HEK293T (cell line): ENCODE data around the gene EFNB2.

Experiments
- CTCF ChIA-PET: fragments of 350-600 bp; formaldehyde crosslinking; extraction: SDS; loops from one replicate; lab custom pipeline; 2021; ENCODE audit warnings: antibody characterized with exemption, inconsistent platforms; lab: Yijun Ruan, JAX
- POLR2A ChIA-PET: fragments of 350-600 bp; formaldehyde crosslinking; extraction: SDS; loops from one replicate; lab custom pipeline; 2020; ENCODE audit warnings: antibody characterized with exemption, inconsistent platforms; lab: Yijun Ruan, JAX
- DNase-seq: peaks from one replicate; pipeline ENCODE4 v3.0.0; 2012; ENCODE audit warnings: mixed read lengths; ENCODE audit errors: extremely low spot score
- ARNT ChIP-seq: fragments of 450-650 bp; IDR thresholded peaks from 2 replicates; pipeline ENCODE4 v1.6.1; 2017; ENCODE audit warnings: mild to moderate bottlenecking
- BHLHE40 ChIP-seq: fragments of 450-650 bp; IDR thresholded peaks from 2 replicates; pipeline ENCODE4 v1.6.1; 2016; ENCODE audit warnings: mild to moderate bottlenecking, moderate library complexity, borderline replicate concordance
- CTBP1 ChIP-seq: fragments of 450-650 bp; IDR thresholded peaks from 2 replicates; pipeline ENCODE4 v1.6.1; 2016; ENCODE audit warnings: borderline replicate concordance
- ELF4 ChIP-seq: fragments of 450-650 bp; IDR thresholded peaks from 2 replicates; pipeline ENCODE4 v1.6.1; 2017; ENCODE audit warnings: antibody characterized with exemption
- FOXA1 ChIP-seq: fragments of 450-650 bp; IDR thresholded peaks from 2 replicates; pipeline ENCODE4 v1.6.1; 2016; ENCODE audit warnings: mild to moderate bottlenecking
- FOXK2 ChIP-seq: fragments of 450-650 bp; IDR thresholded peaks from 2 replicates; pipeline ENCODE4 v1.6.1; 2016; ENCODE audit warnings: mild to moderate bottlenecking
- FOXM1 ChIP-seq: fragments of 450-650 bp; IDR thresholded peaks from 2 replicates; pipeline ENCODE4 v1.6.1; 2017; ENCODE audit warnings: mild to moderate bottlenecking, borderline replicate concordance
- HDGF ChIP-seq: fragments of 450-650 bp; IDR thresholded peaks from 2 replicates; pipeline ENCODE4 v1.6.1; 2017; ENCODE audit warnings: antibody characterized with exemption, borderline replicate concordance
- L3MBTL2 ChIP-seq: fragments of 450-650 bp; conservative IDR thresholded peaks from 2 replicates; pipeline ENCODE4 v1.6.1; 2016; ENCODE audit warnings: mild to moderate bottlenecking
- LEF1 ChIP-seq: fragments of 450-650 bp; IDR thresholded peaks from 2 replicates; pipeline ENCODE4 v1.6.1; 2017; ENCODE audit warnings: mild to moderate bottlenecking, borderline replicate concordance
- NFRKB ChIP-seq: fragments of 450-650 bp; IDR thresholded peaks from 2 replicates; pipeline ENCODE4 v1.6.1; 2016; ENCODE audit warnings: mild to moderate bottlenecking, moderate library complexity
- SP1 ChIP-seq: fragments of 450-650 bp; IDR thresholded peaks from 2 replicates; pipeline ENCODE4 v1.6.1; 2017
- SUZ12 ChIP-seq: fragments of 450-650 bp; IDR thresholded peaks from 2 replicates; pipeline ENCODE4 v1.6.1; 2016; ENCODE audit warnings: mild to moderate bottlenecking
- TARDBP ChIP-seq: fragments of 450-650 bp; IDR thresholded peaks from 2 replicates; pipeline ENCODE4 v1.6.1; 2016
- ZNF384 ChIP-seq: fragments of 450-650 bp; IDR thresholded peaks from 2 replicates; pipeline ENCODE4 v1.6.1; 2016
- TF ChIP-seq, protein P1 (sequence below): fragments of 450-650 bp; IDR thresholded peaks from 2 replicates; pipeline ENCODE4 v1.6.1; 2016

Gene EFNB2

DNA sequence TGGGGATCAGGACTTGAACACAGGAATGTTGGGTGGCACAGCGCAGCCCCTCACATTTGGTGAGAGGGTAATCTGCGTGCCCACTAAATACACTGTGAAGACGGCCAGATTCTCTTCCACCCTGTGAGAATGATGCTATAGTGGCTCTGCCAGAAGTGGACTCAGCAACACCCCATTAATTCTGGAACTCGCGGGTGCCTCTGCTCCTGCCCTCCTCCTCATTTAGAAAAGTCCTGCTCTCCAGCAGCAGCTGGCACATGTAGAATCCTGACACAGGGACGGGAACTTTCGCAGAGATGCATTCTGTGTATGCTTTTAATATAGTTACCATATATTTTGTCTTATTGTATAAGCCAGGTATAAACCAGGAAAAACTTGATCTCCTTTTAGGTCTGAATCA, 57.3 kb downstream of the EFNB2 start:
- CTCF ChIA-PET, result no interaction called here
- DNase-seq, result no peak
- POLR2A ChIA-PET, result no interaction called here
- no peak for TF ChIP-seq FOXM1

DNA sequence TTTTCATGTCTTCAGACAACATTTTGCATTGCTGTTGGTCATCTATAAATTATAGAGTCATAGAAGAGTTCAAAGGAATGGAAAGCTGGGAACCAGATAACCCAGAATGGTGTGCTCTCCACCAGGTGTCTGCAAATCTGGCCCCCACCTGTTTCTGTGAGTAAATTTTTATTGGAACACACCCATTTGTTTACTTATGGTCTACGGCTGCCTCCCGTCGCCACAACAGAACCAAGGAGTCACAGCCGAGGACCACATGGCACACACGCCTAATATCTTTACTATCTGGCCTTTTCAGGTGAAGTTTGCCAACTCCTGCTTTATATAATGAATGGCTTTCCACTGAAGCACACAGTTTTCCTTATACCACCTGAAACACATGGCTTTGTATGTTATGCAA, 58.2 kb downstream of the EFNB2 start:
- DNase-seq, result no peak

DNA sequence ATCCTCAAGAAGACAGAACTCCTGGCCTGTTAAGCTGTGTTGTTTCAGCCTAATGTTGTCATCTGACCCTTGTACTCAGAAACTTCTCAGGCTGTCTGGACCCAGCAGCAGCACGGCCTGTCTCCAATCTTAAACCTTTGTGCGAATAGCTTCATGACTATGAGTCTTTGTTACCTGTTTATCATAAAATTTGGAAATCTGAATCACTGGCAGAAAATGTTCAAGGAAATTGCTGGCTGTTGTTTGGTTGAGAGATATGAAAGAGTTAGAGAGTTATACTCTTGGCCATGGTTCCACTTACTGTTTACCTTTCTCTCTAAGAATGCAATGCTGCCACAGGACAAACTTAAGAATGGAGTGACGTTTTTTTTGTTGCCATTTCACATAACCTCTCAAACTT, 59.6 kb downstream of the EFNB2 start:
- TF ChIP-seq ARNT, result no peak
- TF ChIP-seq ZNF384, result no peak
- TF ChIP-seq FOXM1, result no peak
- TF ChIP-seq ELF4, result no peak
- TF ChIP-seq SUZ12, result no peak
- TF ChIP-seq SP1, result no peak
- TF ChIP-seq TARDBP, result no peak
- TF ChIP-seq CTBP1, result no peak
- TF ChIP-seq HDGF, result no peak
- ChIA-PET POLR2A (no interaction called here), CTCF (interaction anchor here (1.1 kb wide), 1 partner anchor 9 kb away, joined by 4 read pairs; no protein-coding TSS in a partner anchor)
- DNase-seq, result no peak

More for the DNA sequence above, 58.2 kb downstream of the EFNB2 start:
- ChIA-PET CTCF (no interaction called here), POLR2A (no interaction called here)
- TF ChIP-seq FOXM1 (no peak), FOXK2 (no peak), NFRKB (no peak), BHLHE40 (no peak), SP1 (no peak), LEF1 (no peak), SUZ12 (no peak), ZNF384 (no peak), ARNT (no peak), HDGF (no peak), L3MBTL2 (no peak), FOXA1 (no peak), TARDBP (no peak), ELF4 (no peak), CTBP1 (no peak)
- TF ChIP-seq, protein P1, sequence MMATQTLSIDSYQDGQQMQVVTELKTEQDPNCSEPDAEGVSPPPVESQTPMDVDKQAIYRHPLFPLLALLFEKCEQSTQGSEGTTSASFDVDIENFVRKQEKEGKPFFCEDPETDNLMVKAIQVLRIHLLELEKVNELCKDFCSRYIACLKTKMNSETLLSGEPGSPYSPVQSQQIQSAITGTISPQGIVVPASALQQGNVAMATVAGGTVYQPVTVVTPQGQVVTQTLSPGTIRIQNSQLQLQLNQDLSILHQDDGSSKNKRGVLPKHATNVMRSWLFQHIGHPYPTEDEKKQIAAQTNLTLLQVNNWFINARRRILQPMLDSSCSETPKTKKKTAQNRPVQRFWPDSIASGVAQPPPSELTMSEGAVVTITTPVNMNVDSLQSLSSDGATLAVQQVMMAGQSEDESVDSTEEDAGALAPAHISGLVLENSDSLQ, result no peak

DNA sequence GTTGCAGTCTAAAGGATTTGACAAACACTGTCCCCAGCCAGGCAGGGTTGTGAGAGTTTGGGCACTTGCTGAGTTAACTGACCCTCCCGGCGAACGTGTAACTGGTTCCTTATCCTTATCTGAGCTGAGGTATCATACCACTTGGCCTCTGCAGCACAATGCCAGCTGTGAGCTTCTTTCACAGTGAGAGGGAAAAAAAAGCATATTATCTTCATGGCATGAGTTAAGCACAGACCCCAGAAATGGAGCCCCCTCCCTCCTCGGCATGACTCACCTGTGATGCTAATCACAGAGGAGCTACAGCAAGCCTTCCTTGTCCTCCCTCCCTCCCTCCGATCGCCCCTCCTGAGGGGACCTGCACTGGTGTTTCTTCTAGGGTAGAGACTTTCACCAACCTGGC, 60.5 kb downstream of the EFNB2 start:
- DNase-seq, result no peak
- CTCF ChIA-PET, result interaction anchor here (1.1 kb wide), 1 partner anchor 10 kb away, joined by 4 read pairs; no protein-coding TSS in a partner anchor
- TF ChIP-seq FOXK2, result no peak
- TF ChIP-seq L3MBTL2, result no peak
- TF ChIP-seq ELF4, result no peak
- no peak for TF ChIP-seq SP1
- no peak for TF ChIP-seq LEF1
- no peak for TF ChIP-seq ARNT
- no peak for TF ChIP-seq ZNF384
- TF ChIP-seq FOXM1, result no peak
- no peak for TF ChIP-seq CTBP1
- TF ChIP-seq, protein P1, result no peak
- TF ChIP-seq NFRKB, result no peak
- TF ChIP-seq SUZ12, result no peak
- no peak for TF ChIP-seq FOXA1
- TF ChIP-seq TARDBP, result no peak
- no peak for TF ChIP-seq BHLHE40
- no peak for TF ChIP-seq HDGF
- POLR2A ChIA-PET, result no interaction called here

DNA sequence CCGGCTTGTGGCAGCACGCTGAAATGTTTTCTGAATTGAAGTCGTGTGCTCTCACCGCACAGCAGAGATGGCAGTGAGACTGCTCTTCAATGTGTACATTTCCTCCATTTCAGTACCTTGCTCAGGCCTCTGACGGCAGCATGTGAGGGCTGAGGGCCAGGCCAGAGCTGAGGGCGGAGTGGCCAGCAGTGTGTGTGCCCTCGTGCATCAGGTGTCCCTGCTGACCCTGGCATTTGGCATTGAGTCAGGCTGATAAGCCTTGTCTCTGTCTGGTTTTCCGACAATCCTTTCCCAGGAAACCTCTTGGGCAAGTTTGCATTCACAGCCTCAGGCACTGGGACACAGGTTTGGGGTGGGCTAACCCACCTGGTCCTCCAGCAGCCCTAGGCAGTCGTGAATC, 62.3 kb downstream of the EFNB2 start:
- CTCF ChIA-PET, result no interaction called here
- DNase-seq, result no peak
- TF ChIP-seq FOXK2 (no peak), NFRKB (no peak)
- POLR2A ChIA-PET, result no interaction called here

DNA sequence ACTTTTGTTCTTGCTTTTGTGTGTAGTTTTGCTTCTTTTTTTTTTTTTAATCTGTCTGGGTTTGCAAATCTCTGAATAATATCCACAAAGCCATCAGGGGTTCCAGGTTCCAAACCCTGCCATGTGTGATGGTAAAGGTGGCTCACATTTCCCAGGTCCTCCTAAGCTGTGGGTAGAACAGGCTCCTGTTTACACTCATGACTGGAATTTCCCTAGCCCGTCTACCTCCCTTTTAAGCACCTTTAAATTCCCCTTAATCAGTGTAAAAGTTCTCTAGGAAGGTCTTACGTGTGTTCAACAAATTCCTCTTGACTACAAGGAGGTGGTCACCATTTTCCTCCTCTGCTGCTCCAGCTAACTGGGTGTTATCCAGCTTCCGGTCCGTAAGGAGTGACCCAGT, 62.8 kb downstream of the EFNB2 start:
- ChIA-PET POLR2A (no interaction called here), CTCF (no interaction called here)
- DNase-seq, result no peak
- no peak for TF ChIP-seq FOXK2
- no peak for TF ChIP-seq NFRKB
- no peak for TF ChIP-seq HDGF
- no peak for TF ChIP-seq BHLHE40
- TF ChIP-seq, protein P1, result no peak
- TF ChIP-seq SP1, result no peak
- no peak for TF ChIP-seq FOXM1
- no peak for TF ChIP-seq TARDBP
- no peak for TF ChIP-seq SUZ12
- TF ChIP-seq LEF1, result no peak
- no peak for TF ChIP-seq FOXA1
- TF ChIP-seq CTBP1, result no peak
- no peak for TF ChIP-seq ELF4
- TF ChIP-seq L3MBTL2, result no peak
- no peak for TF ChIP-seq ZNF384

GRCh38 chr13:106471957-106472543, 63.4 kb downstream of the EFNB2 start:
- CTCF ChIA-PET, result no interaction called here
- DNase-seq, result peak; percentile 10
- TF ChIP-seq FOXK2 (no peak), FOXM1 (no peak), ELF4 (no peak), ZNF384 (no peak), BHLHE40 (no peak), CTBP1 (no peak), LEF1 (no peak), FOXA1 (no peak), TARDBP (no peak), SP1 (no peak), HDGF (no peak), L3MBTL2 (no peak), SUZ12 (no peak)
- TF ChIP-seq, protein P1, result no peak
- POLR2A ChIA-PET, result no interaction called here
